BJ (cell line): Measurements from ENCODE around the gene TANC1. TPM values are rescaled to one million over a fixed set of nuclear protein-coding genes. Genes with fewer than 3 reads are reported as not detected.

Experiments
- CTCF ChIA-PET: fragments of 350-600 bp; formaldehyde crosslinking; extraction: SDS; loops from one replicate; lab custom pipeline; 2021; ENCODE audit warnings: antibody characterized with exemption, inconsistent platforms; lab: Yijun Ruan, JAX
- POLR2A ChIA-PET: fragments of 300-600 bp; sonication (Branson Sonifier 250); formaldehyde crosslinking; extraction: SDS; loops from one replicate; lab custom pipeline; 2021; ENCODE audit warnings: antibody characterized with exemption; lab: Charles Lee
- DNase-seq: peaks from one replicate; pipeline ENCODE4 v3.0.0-alpha.2; 2011; ENCODE audit warnings: low read depth
- H3K27me3 ChIP-seq: 2 replicates; pipeline ENCODE4 v1.6.0; 2011; ENCODE audit warnings: low read length; ENCODE audit not compliant: control insufficient read depth, insufficient read depth
- H3K36me3 ChIP-seq: 2 replicates; pipeline ENCODE4 v1.5.1; 2011; ENCODE audit warnings: low read length; ENCODE audit not compliant: control insufficient read depth, insufficient read depth
- H3K4me3 ChIP-seq: 2 replicates; pipeline ENCODE4 v1.5.1; 2011; ENCODE audit warnings: low read depth, mild to moderate bottlenecking, control low read depth, low read length
- polyA plus RNA-seq: library from polyadenylated mRNA; depleted of rRNA; stranded (reverse); fragments of >200 nt; gene quantifications from 2 replicates; pipeline ENCODE4 v1.2.3, GENCODE V29; 2011
- TF ChIP-seq, protein P1 (sequence below): IDR thresholded peaks from 2 replicates; pipeline ENCODE4 v1.5.1; 2011; ENCODE audit warnings: low read depth, mild to moderate bottlenecking, control low read depth, inconsistent platforms, low read length, moderate library complexity; ENCODE audit not compliant: insufficient read depth

TANC1 gene
- polyA plus RNA-seq, 1 experiment: 22.0 TPM

DNA sequence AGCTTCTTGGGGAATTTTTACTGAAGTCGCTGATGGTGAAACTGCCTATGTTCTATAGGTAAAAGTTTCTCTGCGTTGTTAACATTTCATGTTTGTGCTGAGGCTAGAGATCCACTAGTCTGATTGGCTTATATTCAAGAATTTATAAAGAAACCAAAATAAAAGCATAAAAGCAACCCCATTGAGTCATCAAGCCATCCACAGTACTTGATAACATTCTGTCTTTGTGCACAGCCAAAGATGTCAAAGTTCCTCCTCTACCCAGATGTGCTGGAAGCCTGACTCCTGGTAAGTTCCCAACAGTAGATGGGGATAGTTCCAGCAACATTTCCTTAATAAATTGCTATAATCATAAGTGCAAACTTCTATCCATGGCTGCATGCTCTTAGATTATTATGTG is 107.8 kb downstream of the TANC1 start:
- Histone ChIP-seq H3K27me3 (no peaks in the 10 kb centered on the region), H3K36me3 (no peaks in the 10 kb centered on the region; the same call in 1 of the 2 replicates), H3K4me3 (no peak overlapping the region)
- CTCF ChIA-PET: interaction anchor here (0.9 to 2.1 kb wide), 2 partner anchors 21 to 43 kb away, joined by 3 to 5 read pairs; no protein-coding TSS in a partner anchor
- POLR2A ChIA-PET: no interaction called here
- TF ChIP-seq, protein P1, sequence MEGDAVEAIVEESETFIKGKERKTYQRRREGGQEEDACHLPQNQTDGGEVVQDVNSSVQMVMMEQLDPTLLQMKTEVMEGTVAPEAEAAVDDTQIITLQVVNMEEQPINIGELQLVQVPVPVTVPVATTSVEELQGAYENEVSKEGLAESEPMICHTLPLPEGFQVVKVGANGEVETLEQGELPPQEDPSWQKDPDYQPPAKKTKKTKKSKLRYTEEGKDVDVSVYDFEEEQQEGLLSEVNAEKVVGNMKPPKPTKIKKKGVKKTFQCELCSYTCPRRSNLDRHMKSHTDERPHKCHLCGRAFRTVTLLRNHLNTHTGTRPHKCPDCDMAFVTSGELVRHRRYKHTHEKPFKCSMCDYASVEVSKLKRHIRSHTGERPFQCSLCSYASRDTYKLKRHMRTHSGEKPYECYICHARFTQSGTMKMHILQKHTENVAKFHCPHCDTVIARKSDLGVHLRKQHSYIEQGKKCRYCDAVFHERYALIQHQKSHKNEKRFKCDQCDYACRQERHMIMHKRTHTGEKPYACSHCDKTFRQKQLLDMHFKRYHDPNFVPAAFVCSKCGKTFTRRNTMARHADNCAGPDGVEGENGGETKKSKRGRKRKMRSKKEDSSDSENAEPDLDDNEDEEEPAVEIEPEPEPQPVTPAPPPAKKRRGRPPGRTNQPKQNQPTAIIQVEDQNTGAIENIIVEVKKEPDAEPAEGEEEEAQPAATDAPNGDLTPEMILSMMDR: peak; percentile 14; the same call in 1 of the 2 replicates
- DNase-seq: no peak

DNA sequence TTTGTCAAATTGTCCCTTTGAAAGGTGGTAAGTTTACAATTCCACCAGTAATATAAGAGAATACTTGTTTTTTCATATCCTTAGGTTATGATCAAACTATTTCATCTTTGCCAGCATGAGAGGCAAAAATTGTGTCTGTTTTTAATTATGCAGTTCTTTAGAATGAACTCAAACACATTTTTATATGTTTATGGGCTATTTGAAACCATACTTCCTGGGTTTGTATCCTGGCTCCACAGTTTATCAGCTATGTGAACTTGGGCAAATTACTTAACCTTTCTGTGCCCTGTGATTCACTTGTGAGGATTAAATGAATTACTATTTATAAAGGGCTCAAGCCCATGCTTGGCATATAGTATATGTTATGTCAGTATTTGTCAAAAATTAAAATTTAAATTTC is 109.4 kb downstream of the TANC1 start:
- no peaks in the 10 kb centered on the region for H3K27me3 ChIP-seq
- ChIA-PET POLR2A (no interaction called here), CTCF (interaction anchor here (2.1 kb wide), 1 partner anchor 41 kb away, joined by 5 read pairs; no protein-coding TSS in a partner anchor)
- no peaks in the 10 kb centered on the region; the same call in 1 of the 2 replicates for H3K36me3 ChIP-seq
- DNase-seq: no peak
- no peak overlapping the region for H3K4me3 ChIP-seq
- TF ChIP-seq, protein P1: no peak

DNA sequence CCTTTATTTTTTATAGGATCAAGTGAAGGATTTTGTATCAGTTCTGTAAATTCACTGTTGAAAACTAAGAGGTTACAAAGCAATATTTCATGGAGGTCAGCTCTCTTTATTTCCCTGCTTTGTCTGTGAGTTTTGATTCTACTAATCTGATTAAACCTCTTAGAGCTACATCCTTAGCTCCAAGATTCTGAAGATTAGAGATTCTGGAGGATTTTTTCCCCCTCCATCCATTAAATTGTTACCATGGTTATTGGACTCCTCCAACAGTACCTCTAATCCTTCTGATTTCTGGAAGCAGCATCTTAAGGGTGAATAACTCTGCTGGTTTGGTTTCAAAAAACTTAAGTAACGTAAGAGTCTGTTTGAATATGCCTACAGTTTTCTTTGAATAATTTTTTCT is 110.0 kb downstream of the TANC1 start:
- POLR2A ChIA-PET: no interaction called here
- TF ChIP-seq, protein P1: no peak
- DNase-seq: no peak
- H3K36me3 ChIP-seq: no peaks in the 10 kb centered on the region; the same call in 1 of the 2 replicates
- H3K4me3 ChIP-seq: no peak overlapping the region
- CTCF ChIA-PET: interaction anchor here (2.1 kb wide), 1 partner anchor 41 kb away, joined by 5 read pairs; no protein-coding TSS in a partner anchor
- no peaks in the 10 kb centered on the region for H3K27me3 ChIP-seq

DNA sequence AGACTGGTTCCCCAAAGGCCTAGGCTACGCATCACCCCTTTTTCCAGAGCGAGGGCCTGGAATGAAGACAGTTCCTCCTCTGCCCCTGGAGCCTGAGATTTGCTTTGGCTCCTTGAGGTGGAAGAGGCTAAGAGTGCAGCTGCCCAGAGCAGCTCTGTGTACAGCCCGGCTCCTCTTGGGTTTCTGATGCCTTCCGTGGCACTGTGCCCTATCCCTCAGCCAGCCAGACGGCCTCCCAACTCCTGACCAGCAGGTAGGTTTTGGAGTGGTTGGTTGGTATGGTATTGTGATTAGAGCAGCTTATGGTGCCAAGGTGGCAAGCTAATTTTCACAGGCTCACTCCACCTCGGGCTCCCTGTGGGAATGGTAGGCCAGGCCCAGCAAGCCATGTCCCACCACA is 112.2 kb downstream of the TANC1 start:
- ChIA-PET CTCF (interaction anchor here (0.6 to 0.9 kb wide), 2 partner anchors 8 to 39 kb away, joined by 3 read pairs; no protein-coding TSS in a partner anchor), POLR2A (no interaction called here)
- Histone ChIP-seq H3K27me3 (no peaks in the 10 kb centered on the region), H3K36me3 (no peaks in the 10 kb centered on the region; the same call in 1 of the 2 replicates), H3K4me3 (no peak overlapping the region)
- no peak for DNase-seq
- TF ChIP-seq, protein P1: no peak

DNA sequence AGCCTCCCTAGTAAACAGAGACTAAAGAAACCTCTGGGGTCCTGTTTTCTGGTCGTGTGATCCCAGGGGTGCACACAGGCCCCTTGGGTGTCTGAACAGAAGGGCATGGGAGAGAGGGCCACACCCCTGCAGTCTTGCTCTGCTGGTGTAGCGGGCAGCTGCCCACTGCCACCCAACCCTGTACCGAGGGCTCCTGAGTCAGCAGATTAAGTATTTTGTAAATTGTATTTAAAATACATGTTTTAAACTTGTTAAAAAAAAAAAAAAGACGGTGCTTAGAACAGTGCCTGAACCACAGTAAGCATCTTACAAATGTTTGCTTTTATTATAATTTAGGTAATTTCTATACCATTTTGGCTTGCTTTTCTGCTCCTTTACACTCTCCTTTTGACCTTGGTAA is 113.7 kb downstream of the TANC1 start:
- Histone ChIP-seq H3K36me3 (no peaks in the 10 kb centered on the region; the same call in 1 of the 2 replicates), H3K4me3 (no peak overlapping the region), H3K27me3 (no peaks in the 10 kb centered on the region)
- CTCF ChIA-PET: no interaction called here
- POLR2A ChIA-PET: no interaction called here
- TF ChIP-seq, protein P1: no peak
- no peak for DNase-seq
